AML-193 (cell line): ENCODE results near the gene ZNF460.

Source experiments
- DNase-seq, 2 experiments: peaks; one replicate each; lab custom pipeline; 2025; lab: John Stamatoyannopoulos, UW

The ZNF460 gene

GRCh38 chr19:57280962-57281400 lies 696 bp downstream of the ZNF460 start:
- peak; percentile 3 to 22 for DNase-seq

GRCh38 chr19:57282011-57282643 lies 1.8 kb downstream of the ZNF460 start:
- DNase-seq = no peak

- no peak for DNase-seq
These were observed 8.1 kb downstream of the ZNF460 start for GRCh38 chr19:57288373-57288772.

- DNase-seq = no peak
These were observed 10.7 kb downstream of the ZNF460 start for GRCh38 chr19:57290970-57291369.

- no peak for DNase-seq
These were observed 12.3 kb downstream of the ZNF460 start for GRCh38 chr19:57292547-57292946.

- no peak for DNase-seq
These were observed 13.4 kb downstream of the ZNF460 start for GRCh38 chr19:57293719-57294118.

- DNase-seq = no peak
These were observed 21.8 kb downstream of the ZNF460 start for GRCh38 chr19:57302020-57302465.

- no peak for DNase-seq
These were observed 22.6 kb downstream of the ZNF460 start for GRCh38 chr19:57302727-57303401.

GRCh38 chr19:57305056-57305455 lies 24.8 kb downstream of the ZNF460 start:
- no peak for DNase-seq

GRCh38 chr19:57308514-57308913 lies 28.2 kb downstream of the ZNF460 start:
- no peak for DNase-seq

GRCh38 chr19:57310792-57311191 lies 30.5 kb downstream of the ZNF460 start:
- no peak for DNase-seq

GRCh38 chr19:57314146-57314545 lies 33.9 kb downstream of the ZNF460 start:
- DNase-seq = no peak

GRCh38 chr19:57317503-57317902 lies 37.2 kb downstream of the ZNF460 start:
- no peak for DNase-seq

- no peak for DNase-seq
These were observed 39.5 kb downstream of the ZNF460 start for GRCh38 chr19:57319869-57320179.

GRCh38 chr19:57320180-57321084 lies 40.1 kb downstream of the ZNF460 start, which contains the start of gene ZNF543:
ZNF543 (plus strand) TSS chr19:57320472; CDS start chr19:57320854, 382 bp downstream.
- DNase-seq = peak; percentile 86 to 90

- peak in 1 of 2 experiments; percentile 31 for DNase-seq
These were observed 40.8 kb downstream of the ZNF460 start for GRCh38 chr19:57321116-57321515.

- DNase-seq = peak in 1 of 2 experiments; percentile 13
These were observed 41.5 kb downstream of the ZNF460 start for GRCh38 chr19:57321751-57322150.

GRCh38 chr19:57324992-57325391 lies 44.7 kb downstream of the ZNF460 start:
- no peak for DNase-seq

- DNase-seq = no peak
These were observed 47.7 kb downstream of the ZNF460 start for GRCh38 chr19:57327993-57328392.

- DNase-seq = no peak
These were observed 53.9 kb downstream of the ZNF460 start for GRCh38 chr19:57334191-57334590.

GRCh38 chr19:57338877-57339276 lies 58.6 kb downstream of the ZNF460 start:
- no peak for DNase-seq

- DNase-seq = no peak
These were observed 62.3 kb downstream of the ZNF460 start for GRCh38 chr19:57342582-57342981.
